Astrocyte (in vitro differentiated cells and primary cell): ENCODE data around the gene SPATA18. TPM values are rescaled to one million over a fixed set of nuclear protein-coding genes. Genes with fewer than 3 reads are reported as not detected.
"Not testable (repeated sequence)": the region's sequence is repeated elsewhere in the genome, so short reads cannot be mapped to it uniquely, and the experiment has no call there.

ENCODE experiments used
- DNase-seq: peaks from one replicate; pipeline ENCODE4 v3.0.0-alpha.2; 2010; ENCODE audit warnings: low read depth
- FAIRE-seq: peaks from 2 replicates; lab custom pipeline; 2011; peaks lifted over from hg19 to GRCh38; lab: Jason Lieb, UNC
- H2AFZ ChIP-seq: 2 replicates; pipeline ENCODE4 v1.6.0; 2012; ENCODE audit warnings: low read depth, low read length, inconsistent platforms
- H3K27ac ChIP-seq: 2 replicates; pipeline ENCODE4 v1.5.1; 2011; ENCODE audit warnings: low read depth, low read length, inconsistent platforms
- H3K27me3 ChIP-seq: 2 replicates; pipeline ENCODE4 v1.6.0; 2011; ENCODE audit warnings: low read length, inconsistent platforms; ENCODE audit not compliant: insufficient read depth
- H3K36me3 ChIP-seq: 2 replicates; pipeline ENCODE4 v1.5.1; 2011; ENCODE audit warnings: low read length, inconsistent platforms; ENCODE audit not compliant: insufficient read depth
- H3K4me1 ChIP-seq: 2 replicates; pipeline ENCODE4 v1.5.1; 2011; ENCODE audit warnings: low read length, inconsistent platforms; ENCODE audit not compliant: insufficient read depth
- H3K4me2 ChIP-seq: 2 replicates; pipeline ENCODE4 v1.6.0; 2012; ENCODE audit warnings: low read length, inconsistent platforms
- H3K4me3 ChIP-seq: 2 replicates; pipeline ENCODE4 v1.5.1; 2011; ENCODE audit warnings: low read depth, mild to moderate bottlenecking, low read length, inconsistent platforms; ENCODE audit not compliant: insufficient read depth
- H3K79me2 ChIP-seq: 2 replicates; pipeline ENCODE4 v1.6.0; 2012; ENCODE audit warnings: mild to moderate bottlenecking, low read length, inconsistent platforms; ENCODE audit not compliant: insufficient read depth
- H3K9ac ChIP-seq: 2 replicates; pipeline ENCODE4 v1.6.0; 2012; ENCODE audit warnings: mild to moderate bottlenecking, low read length, inconsistent platforms
- H3K9me3 ChIP-seq: 2 replicates; pipeline ENCODE4 v1.5.1; 2012; ENCODE audit warnings: low read depth, mild to moderate bottlenecking, low read length, inconsistent platforms; ENCODE audit not compliant: insufficient read depth
- H4K20me1 ChIP-seq: 2 replicates; pipeline ENCODE4 v1.6.0; 2012; ENCODE audit warnings: low read length, inconsistent platforms; ENCODE audit not compliant: insufficient read depth
- H3K27ac Mint-ChIP-seq: one replicate; pipeline ENCODE4 v1.8.0; 2021; ENCODE audit warnings: mild to moderate bottlenecking, mixed read lengths; ENCODE audit not compliant: unreplicated experiment
- H3K27me3 Mint-ChIP-seq: one replicate; pipeline ENCODE4 v1.8.0; 2021; ENCODE audit warnings: low read depth, mixed read lengths; ENCODE audit not compliant: unreplicated experiment
- H3K36me3 Mint-ChIP-seq: one replicate; pipeline ENCODE4 v1.8.0; 2021; ENCODE audit warnings: low read depth, mixed read lengths; ENCODE audit not compliant: unreplicated experiment
- H3K4me1 Mint-ChIP-seq: one replicate; pipeline ENCODE4 v1.8.0; 2021; ENCODE audit warnings: low read depth, mixed read lengths; ENCODE audit not compliant: unreplicated experiment
- H3K4me3 Mint-ChIP-seq: one replicate; pipeline ENCODE4 v1.8.0; 2021; ENCODE audit warnings: mild to moderate bottlenecking, moderate library complexity, mixed read lengths; ENCODE audit not compliant: unreplicated experiment
- H3K9me3 Mint-ChIP-seq: one replicate; pipeline ENCODE4 v1.8.0; 2021; ENCODE audit warnings: mild to moderate bottlenecking, mixed read lengths; ENCODE audit not compliant: unreplicated experiment
- CTCF ChIP-seq: IDR thresholded peaks from 2 replicates; pipeline ENCODE4 v1.5.1; 2011; ENCODE audit warnings: low read depth, mild to moderate bottlenecking, inconsistent platforms, low read length, moderate library complexity; ENCODE audit not compliant: insufficient read depth
- EZH2 ChIP-seq: IDR thresholded peaks from 2 replicates; pipeline ENCODE4 v1.6.1; 2012; ENCODE audit warnings: mild to moderate bottlenecking, low read length, inconsistent platforms; ENCODE audit not compliant: insufficient read depth
- total RNA-seq: library from RNA; stranded (reverse); gene quantifications from 2 replicates; pipeline ENCODE4 v1.2.1, GENCODE V29; 2021

SPATA18 gene
- total RNA-seq, 1 donor from 2014 or later, result 20.7 TPM

- Mint-ChIP-seq H3K9me3 (peaks cover 6% of the 10 kb centered on the region), H3K27me3 (no peaks in the 10 kb centered on the region), H3K4me1 (peaks cover 6% of the 10 kb centered on the region), H3K27ac (no peak overlapping the region), H3K4me3 (no peak overlapping the region), H3K36me3 (no peaks in the 10 kb centered on the region)
- no peaks in the 10 kb centered on the region for H3K9me3 ChIP-seq
- H3K9ac ChIP-seq, result no peak overlapping the region
- no peaks in the 10 kb centered on the region for H3K36me3 ChIP-seq
- no peak overlapping the region for H3K4me3 ChIP-seq
- no peaks in the 10 kb centered on the region for H3K79me2 ChIP-seq
- no peaks in the 10 kb centered on the region for H3K27me3 ChIP-seq
- no peaks in the 10 kb centered on the region for H4K20me1 ChIP-seq
- H3K4me2 ChIP-seq, result no peak overlapping the region
- H2AFZ ChIP-seq, result no peak overlapping the region
- DNase-seq, result no peak
- no peak for TF ChIP-seq EZH2
- TF ChIP-seq CTCF, result no peak
- H3K4me1 ChIP-seq, result no peaks in the 10 kb centered on the region
- no peak for FAIRE-seq
- H3K27ac ChIP-seq, result no peak overlapping the region
These were observed 75.1 kb downstream of the SPATA18 start for GRCh38 chr4:52126226-52126625.

- H3K36me3 ChIP-seq, result no peaks in the 10 kb centered on the region
- no peak for DNase-seq
- no peaks in the 10 kb centered on the region for H3K27me3 Mint-ChIP-seq
- H3K27me3 ChIP-seq, result no peaks in the 10 kb centered on the region
- H3K27ac ChIP-seq, result no peak overlapping the region
- no peaks in the 10 kb centered on the region for H3K79me2 ChIP-seq
- H3K9me3 Mint-ChIP-seq, result peaks cover 4% of the 10 kb centered on the region
- no peaks in the 10 kb centered on the region for H3K36me3 Mint-ChIP-seq
- H3K9ac ChIP-seq, result no peak overlapping the region
- H3K4me1 ChIP-seq, result no peaks in the 10 kb centered on the region
- H3K4me1 Mint-ChIP-seq, result peaks cover 6% of the 10 kb centered on the region
- no peak overlapping the region for H3K4me3 Mint-ChIP-seq
- H3K4me3 ChIP-seq, result no peak overlapping the region
- H3K4me2 ChIP-seq, result no peak overlapping the region
- TF ChIP-seq EZH2, result no peak
- H4K20me1 ChIP-seq, result no peaks in the 10 kb centered on the region
- H3K27ac Mint-ChIP-seq, result no peak overlapping the region
- H3K9me3 ChIP-seq, result no peaks in the 10 kb centered on the region
- no peak overlapping the region for H2AFZ ChIP-seq
- no peak for FAIRE-seq
These were observed 75.9 kb downstream of the SPATA18 start for GRCh38 chr4:52126966-52127365.

GRCh38 chr4:52135171-52135570 is 84.1 kb downstream of the SPATA18 start:
- no peak overlapping the region for H2AFZ ChIP-seq
- no peak for TF ChIP-seq CTCF
- TF ChIP-seq EZH2, result no peak
- no peaks in the 10 kb centered on the region for H3K27me3 ChIP-seq
- Mint-ChIP-seq H3K27me3 (no peaks in the 10 kb centered on the region), H3K4me3 (no peak overlapping the region), H3K27ac (no peak overlapping the region), H3K36me3 (no peaks in the 10 kb centered on the region), H3K4me1 (no peaks in the 10 kb centered on the region), H3K9me3 (peaks cover 5% of the 10 kb centered on the region)
- H3K4me1 ChIP-seq, result no peaks in the 10 kb centered on the region
- H3K9me3 ChIP-seq, result no peaks in the 10 kb centered on the region
- H3K27ac ChIP-seq, result no peak overlapping the region
- H3K79me2 ChIP-seq, result no peaks in the 10 kb centered on the region
- DNase-seq (no peak), FAIRE-seq (no peak)
- H3K4me3 ChIP-seq, result no peak overlapping the region
- H4K20me1 ChIP-seq, result no peaks in the 10 kb centered on the region
- H3K36me3 ChIP-seq, result no peaks in the 10 kb centered on the region
- no peak overlapping the region for H3K9ac ChIP-seq
- H3K4me2 ChIP-seq, result no peak overlapping the region

- H3K36me3 ChIP-seq, H4K20me1 ChIP-seq, H3K4me2 ChIP-seq, H3K4me1 ChIP-seq, H3K9ac ChIP-seq, H3K27me3 Mint-ChIP-seq, H3K79me2 ChIP-seq, DNase-seq, H3K27me3 ChIP-seq, FAIRE-seq, H3K27ac ChIP-seq, H3K4me3 Mint-ChIP-seq, H2AFZ ChIP-seq, H3K36me3 Mint-ChIP-seq, H3K4me3 ChIP-seq, H3K9me3 ChIP-seq, H3K4me1 Mint-ChIP-seq, H3K9me3 Mint-ChIP-seq, H3K27ac Mint-ChIP-seq: not testable (repeated sequence)
These were observed 86.0 kb downstream of the SPATA18 start for GRCh38 chr4:52137152-52137551.
